ENCODE results near the gene ENOX1. TPM values are rescaled to one million over a fixed set of nuclear protein-coding genes. Genes with fewer than 3 reads are reported as not detected.

ENOX1 gene
- total and polyA plus RNA-seq, 5 donors = 2.1 to 2.6 (median 2.2) TPM

DNA sequence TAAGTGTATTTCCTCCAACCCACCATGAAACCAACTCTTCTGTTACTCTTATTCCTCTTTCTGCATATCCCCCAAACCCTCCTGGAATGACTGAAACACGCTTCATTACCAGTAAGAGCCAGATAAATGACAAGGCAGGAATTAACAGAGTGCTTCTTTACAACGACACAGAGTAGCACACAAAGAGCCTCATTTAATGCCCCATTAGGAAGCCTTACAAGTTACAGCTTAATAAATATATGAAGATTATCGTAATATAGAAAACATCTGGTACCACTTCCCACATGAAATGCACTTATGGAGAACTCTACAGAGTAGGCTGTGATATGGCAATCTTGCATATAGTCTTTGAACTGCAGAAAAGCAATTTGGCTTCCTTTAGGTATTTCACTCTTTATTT, 116.8 kb downstream of the ENOX1 start:
- Histone ChIP-seq H3K27me3 (ENCODE audit: control insufficient read depth, insufficient read depth) (no peaks in the 10 kb centered on the region), H3K9me3 (ENCODE audit: control insufficient read depth, low read length) (no peaks in the 10 kb centered on the region), H3K4me3 (ENCODE audit: low read length) (no peak overlapping the region), H3K4me1 (ENCODE audit: control insufficient read depth, insufficient read depth, low read length) (no peaks in the 10 kb centered on the region), H3K27ac (ENCODE audit: low read length) (no peak overlapping the region)
- intact Hi-C loops (cut with DNase I) = no loop called here
- WGBS = 90% methylated on average over 3 of the region's 3 CpGs
- no peak for DNase-seq
- ATAC-seq = no peak

DNA sequence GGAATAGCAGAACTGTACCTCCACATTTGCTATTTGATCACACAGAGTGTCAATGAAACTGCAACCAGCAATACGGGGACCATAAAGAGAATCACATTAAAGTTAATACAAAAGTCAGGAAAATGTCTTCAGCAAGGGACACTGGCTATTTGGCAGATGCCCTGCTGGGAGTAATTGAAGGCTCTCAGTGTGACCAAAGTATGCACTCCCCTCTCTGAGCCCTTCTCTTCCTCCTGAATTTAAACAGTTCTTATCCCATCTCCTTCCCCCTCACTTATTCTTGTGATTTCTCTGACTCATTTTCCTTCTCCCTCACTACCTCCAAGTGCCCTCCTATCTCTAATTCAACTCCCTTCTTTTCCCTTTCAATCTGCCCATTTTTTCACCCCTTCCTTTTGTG, 117.7 kb downstream of the ENOX1 start:
- no peak overlapping the region for H3K27ac ChIP-seq (ENCODE audit: low read length)
- H3K4me1 ChIP-seq (ENCODE audit: control insufficient read depth, insufficient read depth, low read length) = no peaks in the 10 kb centered on the region
- intact Hi-C loops (cut with DNase I) = no loop called here
- H3K4me3 ChIP-seq (ENCODE audit: low read length) = no peak overlapping the region
- no peaks in the 10 kb centered on the region for H3K27me3 ChIP-seq (ENCODE audit: control insufficient read depth, insufficient read depth)
- no peak for ATAC-seq
- no peak for DNase-seq
- WGBS = 83% methylated on average over 1 of the region's 1 CpG
- no peaks in the 10 kb centered on the region for H3K9me3 ChIP-seq (ENCODE audit: control insufficient read depth, low read length)

DNA sequence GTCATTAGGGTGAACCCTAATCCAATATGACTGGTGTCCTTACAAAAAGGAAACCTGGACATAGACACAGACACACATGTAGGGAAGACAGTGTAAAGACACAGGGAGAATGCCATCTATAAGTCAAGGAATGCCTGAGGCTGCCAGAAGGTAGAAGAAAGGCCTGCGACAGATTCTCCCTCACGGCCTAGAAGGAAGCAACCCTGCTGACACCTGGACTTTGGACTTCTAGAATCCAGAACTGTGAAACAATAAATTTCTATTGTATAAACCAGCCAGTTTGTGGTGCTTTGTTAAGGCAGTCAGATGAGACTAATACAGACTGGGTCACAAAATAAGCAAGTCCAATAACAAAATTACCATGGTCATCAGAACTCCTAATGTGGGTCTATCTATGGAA, 120.4 kb downstream of the ENOX1 start:
- 97% methylated on average over 2 of the region's 2 CpGs for WGBS
- H3K4me3 ChIP-seq (ENCODE audit: low read length) = no peak overlapping the region
- H3K9me3 ChIP-seq (ENCODE audit: control insufficient read depth, low read length) = no peaks in the 10 kb centered on the region
- intact Hi-C loops (cut with DNase I) = no loop called here
- no peak overlapping the region for H3K27ac ChIP-seq (ENCODE audit: low read length)
- DNase-seq (no peak), ATAC-seq (no peak)
- no peaks in the 10 kb centered on the region for H3K4me1 ChIP-seq (ENCODE audit: control insufficient read depth, insufficient read depth, low read length)
- no peaks in the 10 kb centered on the region for H3K27me3 ChIP-seq (ENCODE audit: control insufficient read depth, insufficient read depth)

DNA sequence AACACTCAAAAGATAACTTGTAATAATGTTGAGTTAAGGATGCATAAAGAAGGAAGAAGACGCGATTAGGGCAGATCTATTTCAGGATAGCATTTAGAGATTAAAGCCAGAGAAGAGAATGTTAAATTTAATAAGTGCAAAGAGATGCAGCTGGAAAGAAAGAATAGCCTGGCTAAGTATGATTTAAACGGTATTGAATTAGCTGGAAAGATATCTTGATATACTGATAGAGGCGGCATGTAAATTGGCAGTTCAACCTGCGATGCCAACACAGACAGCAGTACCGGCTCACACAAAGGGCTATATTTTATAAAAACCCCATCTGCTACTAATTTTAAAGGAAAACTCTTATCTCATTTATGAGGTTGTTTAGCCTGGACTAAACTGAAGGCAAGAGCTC, 121.4 kb downstream of the ENOX1 start:
- Histone ChIP-seq H3K4me3 (ENCODE audit: low read length) (no peak overlapping the region), H3K27me3 (ENCODE audit: control insufficient read depth, insufficient read depth) (no peaks in the 10 kb centered on the region), H3K4me1 (ENCODE audit: control insufficient read depth, insufficient read depth, low read length) (no peaks in the 10 kb centered on the region), H3K9me3 (ENCODE audit: control insufficient read depth, low read length) (no peaks in the 10 kb centered on the region), H3K27ac (ENCODE audit: low read length) (no peak overlapping the region)
- 67% methylated on average over 6 of the region's 6 CpGs for WGBS
- ATAC-seq (no peak), DNase-seq (no peak)
- intact Hi-C loops (cut with DNase I) = no loop called here

DNA sequence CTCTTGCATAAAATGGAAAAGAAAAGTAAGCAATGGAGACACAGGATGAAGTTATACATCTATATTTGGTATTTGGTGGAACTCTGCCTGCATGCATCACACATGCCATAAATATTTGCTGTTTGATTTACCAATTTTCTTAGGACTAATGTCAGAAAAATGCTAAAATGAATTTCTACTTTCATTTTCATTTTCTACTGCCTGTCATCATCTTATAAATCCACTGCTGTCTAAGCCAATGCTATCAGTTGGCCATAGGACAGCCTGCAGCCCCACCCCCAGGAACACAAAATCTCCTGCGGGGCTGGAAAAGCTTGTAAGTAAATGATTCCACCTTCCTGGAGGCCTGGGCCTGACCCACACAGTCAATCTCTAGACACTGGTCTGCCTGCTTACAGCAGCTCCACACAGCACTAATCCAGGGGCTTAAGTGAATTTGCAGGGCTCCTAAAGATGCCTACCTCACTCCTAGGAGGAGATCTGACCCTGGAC, 122.0 kb downstream of the ENOX1 start:
- DNase-seq (peak in 2 of 3 donors; percentile 23 to 63), ATAC-seq (peak; percentile 77 to 87)
- intact Hi-C loops (cut with DNase I) = no loop called here
- H3K9me3 ChIP-seq (ENCODE audit: control insufficient read depth, low read length) = no peaks in the 10 kb centered on the region
- no peaks in the 10 kb centered on the region for H3K4me1 ChIP-seq (ENCODE audit: control insufficient read depth, insufficient read depth, low read length)
- no peak overlapping the region for H3K27ac ChIP-seq (ENCODE audit: low read length)
- 4% methylated on average over 1 of the region's 1 CpG for WGBS
- no peak overlapping the region for H3K4me3 ChIP-seq (ENCODE audit: low read length)
- no peaks in the 10 kb centered on the region for H3K27me3 ChIP-seq (ENCODE audit: control insufficient read depth, insufficient read depth)

DNA sequence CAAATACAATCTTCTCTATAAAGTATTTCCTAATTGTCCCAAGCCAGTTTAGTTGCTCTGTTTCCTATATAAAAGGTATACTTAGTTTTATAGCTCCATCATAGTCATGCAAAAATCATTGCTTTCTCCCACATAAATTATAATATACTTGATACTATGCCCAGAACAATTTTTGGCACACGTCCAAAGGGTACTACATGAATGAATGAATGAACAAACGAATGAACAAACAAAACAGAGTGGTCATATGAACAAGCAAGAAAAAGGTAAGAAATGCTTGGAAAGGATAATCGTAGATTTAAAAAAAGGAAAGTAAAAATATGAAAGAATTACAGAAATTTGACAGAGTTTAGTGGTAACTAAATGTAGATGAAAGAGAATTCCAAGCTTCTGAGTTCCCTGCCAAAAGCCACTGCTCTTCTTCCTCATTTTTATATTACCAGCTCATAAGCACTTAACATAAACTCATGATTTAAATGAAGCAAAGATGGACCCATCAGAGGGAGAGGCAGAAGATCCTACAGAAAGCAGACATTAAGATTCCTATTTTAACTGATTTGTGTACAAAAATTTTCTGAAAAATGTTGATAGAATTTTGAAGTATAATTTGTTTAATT, 123.2 kb downstream of the ENOX1 start:
- intact Hi-C loops (cut with DNase I) = no loop called here
- Histone ChIP-seq H3K4me1 (ENCODE audit: control insufficient read depth, insufficient read depth, low read length) (no peaks in the 10 kb centered on the region), H3K9me3 (ENCODE audit: control insufficient read depth, low read length) (no peaks in the 10 kb centered on the region), H3K4me3 (ENCODE audit: low read length) (no peak overlapping the region), H3K27me3 (ENCODE audit: control insufficient read depth, insufficient read depth) (no peaks in the 10 kb centered on the region), H3K27ac (ENCODE audit: low read length) (no peak overlapping the region)
- ATAC-seq (no peak), DNase-seq (no peak)
- WGBS = 59% methylated on average over 3 of the region's 3 CpGs

DNA sequence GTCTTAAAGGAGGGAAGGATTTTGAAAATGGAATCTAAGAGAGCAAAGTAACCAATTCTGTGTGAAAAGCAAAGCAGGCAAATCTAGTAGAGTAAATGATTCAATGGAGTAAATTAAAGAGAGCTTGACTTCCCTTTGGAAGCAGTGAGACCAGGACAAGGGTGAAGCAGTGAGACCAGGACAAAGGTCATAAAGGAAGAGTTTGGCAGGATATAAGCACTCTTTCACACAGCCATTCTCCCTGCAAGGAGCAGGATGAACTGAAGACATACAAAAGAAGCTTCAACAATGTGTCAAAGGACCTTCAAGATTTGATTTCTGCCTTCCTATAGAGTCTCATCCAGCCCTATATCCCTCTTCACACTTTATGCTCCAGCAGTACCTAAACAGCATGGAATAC, 123.8 kb downstream of the ENOX1 start:
- ATAC-seq = no peak

DNA sequence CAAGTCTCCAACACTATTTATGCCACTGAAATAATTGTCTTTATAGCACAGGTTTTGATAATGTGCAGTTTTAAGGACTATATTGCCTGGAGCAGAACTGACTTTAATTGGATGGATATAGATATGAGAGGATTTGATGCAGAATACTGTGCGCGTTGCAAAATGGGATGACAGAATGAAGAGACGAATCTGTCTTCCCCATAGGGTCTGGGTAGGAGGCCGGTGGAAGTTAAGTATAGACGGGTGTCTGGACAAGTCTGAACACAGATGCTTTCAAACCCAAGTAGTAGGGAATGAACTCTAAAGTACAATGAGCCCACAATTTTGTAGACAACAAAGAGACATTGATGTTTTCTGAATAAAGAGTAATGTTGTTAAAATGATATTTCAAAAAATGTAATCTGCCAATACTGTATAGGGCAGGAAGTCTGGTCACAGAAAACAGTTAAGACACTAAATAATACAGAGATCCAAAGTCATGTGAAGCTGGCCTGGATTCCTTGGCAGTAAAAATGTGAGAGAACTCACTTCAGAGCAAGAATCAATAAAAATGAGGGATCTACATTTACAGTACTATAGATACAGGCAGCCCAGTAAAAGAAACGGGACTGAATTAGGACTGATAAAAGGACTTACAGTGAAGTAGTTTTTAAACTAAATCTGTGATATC, 125.5 kb downstream of the ENOX1 start:
- ATAC-seq (no peak), DNase-seq (no peak)
- H3K27me3 ChIP-seq (ENCODE audit: control insufficient read depth, insufficient read depth) = no peaks in the 10 kb centered on the region
- no peaks in the 10 kb centered on the region for H3K4me1 ChIP-seq (ENCODE audit: control insufficient read depth, insufficient read depth, low read length)
- no peak overlapping the region for H3K27ac ChIP-seq (ENCODE audit: low read length)
- 56% methylated on average over 6 of the region's 6 CpGs for WGBS
- no peak overlapping the region for H3K4me3 ChIP-seq (ENCODE audit: low read length)
- intact Hi-C loops (cut with DNase I) = no loop called here
- H3K9me3 ChIP-seq (ENCODE audit: control insufficient read depth, low read length) = no peaks in the 10 kb centered on the region

More for the DNA sequence above, 123.8 kb downstream of the ENOX1 start:
- Histone ChIP-seq H3K27ac (ENCODE audit: low read length) (no peak overlapping the region), H3K4me3 (ENCODE audit: low read length) (no peak overlapping the region), H3K9me3 (ENCODE audit: control insufficient read depth, low read length) (no peaks in the 10 kb centered on the region), H3K4me1 (ENCODE audit: control insufficient read depth, insufficient read depth, low read length) (no peaks in the 10 kb centered on the region), H3K27me3 (ENCODE audit: control insufficient read depth, insufficient read depth) (no peaks in the 10 kb centered on the region)
- DNase-seq = no peak
- intact Hi-C loops (cut with DNase I) = no loop called here

DNA sequence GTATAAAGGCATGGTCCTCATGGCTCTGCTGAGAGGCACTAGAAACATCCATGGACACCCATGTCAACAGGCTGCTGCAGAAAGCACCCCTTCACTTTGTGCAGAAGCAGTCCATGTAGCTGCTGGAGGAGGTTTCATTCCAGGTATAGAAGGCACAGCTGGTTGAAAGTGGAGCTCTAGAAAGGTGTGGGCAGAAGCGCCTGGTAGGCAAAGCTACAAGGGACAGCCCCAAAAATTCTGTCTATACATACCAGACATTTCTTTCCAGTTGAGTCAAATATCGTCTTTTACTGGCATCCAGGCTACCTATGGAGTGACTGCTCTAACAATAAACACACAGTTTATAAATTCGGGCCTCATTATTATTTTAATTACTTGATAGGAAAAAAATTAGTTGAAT, 129.3 kb downstream of the ENOX1 start:
- Histone ChIP-seq H3K27ac (ENCODE audit: low read length) (no peak overlapping the region), H3K27me3 (ENCODE audit: control insufficient read depth, insufficient read depth) (no peaks in the 10 kb centered on the region), H3K9me3 (ENCODE audit: control insufficient read depth, low read length) (no peaks in the 10 kb centered on the region), H3K4me1 (ENCODE audit: control insufficient read depth, insufficient read depth, low read length) (no peaks in the 10 kb centered on the region), H3K4me3 (ENCODE audit: low read length) (no peak overlapping the region)
- intact Hi-C loops (cut with DNase I) = no loop called here
- DNase-seq (no peak), ATAC-seq (no peak)
- WGBS = 92% methylated on average over 3 of the region's 3 CpGs

DNA sequence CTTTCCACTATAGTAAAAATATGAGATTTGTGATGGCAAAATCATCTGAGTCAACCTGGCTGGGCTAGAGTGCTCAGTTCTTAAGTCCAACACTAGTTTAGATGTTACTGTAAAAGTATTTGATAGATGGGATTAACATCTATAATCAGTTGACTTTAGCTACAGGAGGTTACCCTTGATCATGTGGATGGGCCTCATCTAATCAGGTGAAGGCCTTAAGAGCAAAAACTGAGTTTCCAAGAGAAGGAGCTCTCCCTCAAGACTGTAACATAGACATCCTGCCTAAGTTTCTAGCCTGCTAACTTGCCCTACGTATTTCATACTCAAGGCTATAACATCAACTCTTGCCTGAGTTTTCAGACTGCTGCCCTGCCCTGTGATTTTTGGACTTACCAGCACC, 132.8 kb downstream of the ENOX1 start:
- intact Hi-C loops (cut with DNase I) = no loop called here
- DNase-seq (no peak), ATAC-seq (no peak)
- Histone ChIP-seq H3K27me3 (ENCODE audit: control insufficient read depth, insufficient read depth) (no peaks in the 10 kb centered on the region), H3K4me3 (ENCODE audit: low read length) (no peak overlapping the region), H3K27ac (ENCODE audit: low read length) (no peak overlapping the region), H3K4me1 (ENCODE audit: control insufficient read depth, insufficient read depth, low read length) (no peaks in the 10 kb centered on the region), H3K9me3 (ENCODE audit: control insufficient read depth, low read length) (no peaks in the 10 kb centered on the region)
- 100% methylated on average over 1 of the region's 1 CpG for WGBS

DNA sequence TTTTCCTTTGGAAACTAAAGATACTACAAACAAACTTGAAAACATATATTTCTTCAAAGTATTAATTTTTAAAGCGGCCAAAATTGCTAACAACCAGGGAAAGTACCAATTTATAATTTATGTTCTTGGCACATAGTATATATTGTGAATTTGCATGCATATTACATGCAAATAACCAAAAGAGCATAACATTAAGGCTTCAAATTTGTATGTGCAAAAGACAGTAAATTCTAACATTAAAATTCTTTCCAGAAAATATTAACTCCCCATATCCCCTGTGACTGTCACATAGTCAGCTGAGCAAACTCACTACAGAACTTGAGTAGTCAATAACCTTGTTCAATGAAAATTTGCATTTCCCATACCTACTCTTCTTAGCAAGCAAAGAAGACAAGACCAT, 133.4 kb downstream of the ENOX1 start:
- WGBS = 93% methylated on average over 1 of the region's 1 CpG
- no peak overlapping the region for H3K27ac ChIP-seq (ENCODE audit: low read length)
- H3K4me1 ChIP-seq (ENCODE audit: control insufficient read depth, insufficient read depth, low read length) = no peaks in the 10 kb centered on the region
- no peaks in the 10 kb centered on the region for H3K27me3 ChIP-seq (ENCODE audit: control insufficient read depth, insufficient read depth)
- no peak overlapping the region for H3K4me3 ChIP-seq (ENCODE audit: low read length)
- DNase-seq (no peak), ATAC-seq (no peak)
- no peaks in the 10 kb centered on the region for H3K9me3 ChIP-seq (ENCODE audit: control insufficient read depth, low read length)
- intact Hi-C loops (cut with DNase I) = no loop called here

Measured in right cardiac atrium (tissue), 5 donors.